GM12874 (cell line): Measurements from ENCODE around the gene KAZN.

ENCODE experiments used
- TF ChIP-seq, protein P1 (sequence below): IDR thresholded peaks from 2 replicates; pipeline ENCODE4 v1.5.1; 2011; ENCODE audit warnings: low read depth, mild to moderate bottlenecking, control low read depth, low read length, moderate library complexity; ENCODE audit not compliant: insufficient read depth

The KAZN gene

DNA sequence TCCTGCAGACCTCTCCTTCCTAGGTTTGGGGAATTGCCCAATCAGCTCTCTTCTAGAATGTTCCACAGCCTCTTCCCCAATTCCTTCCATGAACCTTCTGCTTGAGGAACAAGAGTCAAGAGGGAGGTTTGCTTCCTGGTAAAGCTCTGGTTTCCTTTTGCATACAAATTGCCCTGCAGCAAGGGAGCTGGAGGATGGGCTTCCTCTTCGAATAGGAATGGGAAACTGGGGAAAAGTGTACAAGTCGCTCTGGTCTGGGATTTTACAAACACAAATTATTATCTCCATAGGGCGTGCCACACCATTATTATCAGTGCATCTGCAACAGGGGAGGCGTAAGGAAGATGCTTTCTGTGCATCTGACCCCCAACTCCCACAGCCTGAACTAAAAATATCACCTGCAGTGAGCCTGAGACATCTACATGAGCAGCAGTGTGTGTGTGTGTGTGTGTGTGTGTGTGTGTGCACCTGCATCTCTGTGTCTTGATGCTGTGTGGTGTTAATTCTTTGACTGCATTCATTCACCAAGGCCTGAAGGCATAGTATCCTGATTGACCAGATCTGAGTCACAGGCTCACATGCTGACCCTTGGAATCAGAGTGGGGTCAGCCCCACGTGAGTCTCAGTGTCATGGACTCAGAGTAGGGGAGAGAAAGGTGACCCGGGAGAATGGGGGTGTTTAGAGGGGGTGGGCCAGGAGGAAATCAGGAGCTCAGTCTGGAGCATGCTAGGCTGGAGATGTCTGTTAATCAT, 272.9 kb downstream of the KAZN start:
- TF ChIP-seq, protein P1, sequence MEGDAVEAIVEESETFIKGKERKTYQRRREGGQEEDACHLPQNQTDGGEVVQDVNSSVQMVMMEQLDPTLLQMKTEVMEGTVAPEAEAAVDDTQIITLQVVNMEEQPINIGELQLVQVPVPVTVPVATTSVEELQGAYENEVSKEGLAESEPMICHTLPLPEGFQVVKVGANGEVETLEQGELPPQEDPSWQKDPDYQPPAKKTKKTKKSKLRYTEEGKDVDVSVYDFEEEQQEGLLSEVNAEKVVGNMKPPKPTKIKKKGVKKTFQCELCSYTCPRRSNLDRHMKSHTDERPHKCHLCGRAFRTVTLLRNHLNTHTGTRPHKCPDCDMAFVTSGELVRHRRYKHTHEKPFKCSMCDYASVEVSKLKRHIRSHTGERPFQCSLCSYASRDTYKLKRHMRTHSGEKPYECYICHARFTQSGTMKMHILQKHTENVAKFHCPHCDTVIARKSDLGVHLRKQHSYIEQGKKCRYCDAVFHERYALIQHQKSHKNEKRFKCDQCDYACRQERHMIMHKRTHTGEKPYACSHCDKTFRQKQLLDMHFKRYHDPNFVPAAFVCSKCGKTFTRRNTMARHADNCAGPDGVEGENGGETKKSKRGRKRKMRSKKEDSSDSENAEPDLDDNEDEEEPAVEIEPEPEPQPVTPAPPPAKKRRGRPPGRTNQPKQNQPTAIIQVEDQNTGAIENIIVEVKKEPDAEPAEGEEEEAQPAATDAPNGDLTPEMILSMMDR = no peak

DNA sequence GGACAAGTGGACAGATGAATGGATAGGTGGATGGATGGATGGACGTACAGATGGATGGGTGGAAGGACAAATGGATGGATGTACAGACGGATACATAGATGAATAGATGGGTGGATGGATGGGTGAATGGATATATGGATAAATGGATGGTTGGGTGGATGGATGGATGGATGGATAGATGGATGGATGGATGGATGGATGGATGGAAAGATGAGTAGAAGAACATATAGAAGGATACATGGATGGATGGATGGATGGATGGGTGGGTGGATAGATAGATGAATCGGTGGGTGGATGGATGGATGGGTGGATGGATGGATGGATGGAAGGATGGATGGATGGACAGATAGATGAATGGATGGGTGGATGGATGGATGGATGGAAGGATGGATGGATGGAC, 274.3 kb downstream of the KAZN start:
- TF ChIP-seq, protein P1 = no peak

DNA sequence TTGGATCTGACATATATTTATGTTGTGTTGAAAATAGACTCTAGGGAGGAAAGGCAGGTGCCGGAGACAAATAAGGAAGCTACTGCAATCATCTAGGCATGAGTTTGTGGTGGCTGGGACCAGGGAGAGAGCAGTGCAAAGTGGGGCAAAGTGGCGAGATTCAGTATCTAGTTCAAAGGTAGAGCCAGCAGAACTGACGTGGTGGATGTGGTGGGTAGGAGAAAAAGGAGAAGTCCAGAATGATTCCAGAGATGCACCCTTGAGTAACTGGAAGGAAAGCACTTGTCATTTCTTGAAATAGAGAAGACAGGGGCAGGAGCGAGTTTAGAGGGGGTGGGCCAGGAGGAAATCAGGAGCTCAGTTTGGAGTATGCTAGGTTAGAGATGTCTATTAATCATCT, 275.2 kb downstream of the KAZN start:
- TF ChIP-seq, protein P1 = no peak

DNA sequence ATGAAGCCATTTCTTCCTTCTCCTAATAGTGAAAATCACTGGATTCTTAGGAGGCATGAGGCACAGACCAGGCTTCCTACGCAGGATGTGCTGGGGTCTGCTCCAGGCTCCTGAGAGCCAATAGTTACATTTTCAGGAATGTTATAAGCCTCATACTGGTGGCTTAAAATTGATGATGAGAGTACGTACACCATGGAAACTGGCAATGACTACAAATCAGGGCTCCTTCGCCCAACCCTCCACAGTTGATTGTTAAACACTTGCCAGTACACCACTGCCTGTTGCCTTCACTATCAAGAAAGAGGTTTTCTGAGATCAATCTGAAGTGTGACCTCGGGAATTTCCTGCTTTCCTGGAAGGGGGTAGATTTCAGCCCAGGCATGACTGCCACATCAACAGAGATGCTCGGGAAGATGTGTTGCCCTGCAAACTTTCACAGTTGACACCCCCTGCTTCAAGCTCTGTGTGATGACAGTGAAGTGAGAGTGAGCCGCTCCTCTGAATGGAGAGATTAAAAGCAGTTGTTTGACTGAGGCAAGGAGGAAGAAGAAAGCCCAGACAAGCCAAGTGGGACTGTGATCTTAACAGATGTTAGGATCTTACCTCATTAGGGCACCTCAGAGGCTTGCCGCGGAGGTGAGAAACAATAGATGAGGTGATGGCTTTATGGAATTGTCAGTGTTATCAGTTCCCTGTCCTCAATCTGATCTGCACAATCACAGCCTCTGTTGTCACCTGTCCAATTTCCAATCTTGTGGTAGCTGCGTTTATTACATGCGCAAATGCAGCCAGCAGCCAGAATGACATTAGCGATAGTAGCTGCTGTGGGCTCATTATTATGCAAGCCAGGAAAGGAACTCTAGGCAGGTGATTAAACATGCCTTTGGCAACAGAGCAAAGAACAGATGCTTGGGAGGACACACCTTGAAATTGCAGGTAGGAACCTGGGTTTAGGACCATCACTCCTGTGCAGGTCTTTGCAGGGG, 277.3 kb downstream of the KAZN start:
- TF ChIP-seq, protein P1 = no peak

DNA sequence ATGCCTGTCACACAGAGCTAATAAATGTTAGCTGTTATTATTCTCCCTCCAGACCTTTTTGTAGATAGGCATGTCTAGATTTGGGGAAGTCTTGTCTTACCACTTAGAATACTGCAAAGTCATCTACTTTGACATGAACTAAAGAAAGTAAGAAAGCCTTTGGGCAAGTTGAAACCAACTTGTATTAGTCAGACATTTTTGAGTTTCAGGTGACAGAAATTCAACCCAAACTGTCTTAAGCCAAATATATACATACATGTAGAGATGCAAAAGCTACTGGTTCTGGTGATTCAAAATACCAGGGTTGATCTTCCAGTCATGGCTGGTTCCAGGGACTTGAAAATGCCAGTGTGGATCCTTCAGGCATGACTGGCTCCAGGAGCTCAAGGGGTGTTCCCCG, 278.3 kb downstream of the KAZN start:
- TF ChIP-seq, protein P1 = no peak

DNA sequence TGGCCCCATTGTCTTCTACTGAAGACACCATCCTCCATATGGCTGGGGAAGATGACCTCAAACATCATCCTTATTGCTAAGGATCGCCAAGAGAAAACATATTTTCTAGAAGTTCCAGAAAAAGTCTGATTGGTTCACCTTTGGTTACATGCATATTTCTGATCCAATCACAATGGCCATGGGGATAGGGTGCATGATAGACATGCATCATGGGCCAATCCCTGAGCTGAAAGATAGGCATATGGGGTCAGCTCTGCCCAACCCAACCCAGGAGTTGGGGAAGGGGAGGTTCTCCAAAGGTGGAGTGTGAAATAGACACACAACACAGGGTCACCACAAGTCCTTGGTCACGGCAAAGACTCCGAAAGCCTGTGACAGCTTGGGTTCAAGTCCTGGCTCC, 278.7 kb downstream of the KAZN start:
- TF ChIP-seq, protein P1 = no peak

DNA sequence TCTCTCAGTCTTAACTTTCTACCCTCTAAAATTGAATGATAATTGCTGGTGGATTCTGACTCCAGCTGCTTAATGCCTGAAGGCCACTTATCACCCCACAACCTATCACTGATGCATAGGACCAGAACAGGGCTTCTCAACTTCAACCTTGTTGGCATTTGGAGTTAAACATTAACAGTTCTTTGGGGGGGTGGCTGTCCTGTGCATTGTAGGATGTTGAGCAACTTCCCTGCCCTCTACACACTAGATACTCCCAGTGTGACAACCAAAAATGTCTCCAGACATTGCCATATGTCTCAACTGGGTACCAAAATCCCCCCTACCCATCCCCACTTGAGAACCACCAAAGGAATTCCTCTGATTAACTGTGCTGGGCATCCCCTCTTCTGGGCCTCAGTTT, 279.6 kb downstream of the KAZN start:
- TF ChIP-seq, protein P1 = no peak
